ENCODE results near the gene ZBTB22.
"Not testable (repeated sequence)": the region's sequence is repeated elsewhere in the genome, so short reads cannot be mapped to it uniquely, and the experiment has no call there.

ZBTB22 gene

GRCh38 chr6:33317669-33318425 is at the start of gene ZBTB22:
Gene ZBTB22, minus strand, starts transcription at chr6:33317744. Its CDS starts 828 bp downstream, at chr6:33316916.
- TF ChIP-seq CTCF (IDR thresholded peaks at IDR 0.05) (no peak), ZFX (IDR thresholded peaks at IDR 0.05; ENCODE audit: borderline replicate concordance) (no peak)
- H3K27ac ChIP-seq = peak within 1 kb of the TSS; percentile 98

GRCh38 chr6:33367009-33367714 is 49.6 kb upstream of the ZBTB22 start:
- TF ChIP-seq CTCF (IDR thresholded peaks at IDR 0.05) = no peak
- no peak for TF ChIP-seq ZFX (IDR thresholded peaks at IDR 0.05; ENCODE audit: borderline replicate concordance)

GRCh38 chr6:33365206-33365971 is 47.8 kb upstream of the ZBTB22 start:
- peak overlapping the region; percentile 37; the same call in 1 of the 2 replicates for H3K27ac ChIP-seq

More at GRCh38 chr6:33367009-33367714, 49.6 kb upstream of the ZBTB22 start:
- H3K27ac ChIP-seq = no peak overlapping the region

- H3K27ac ChIP-seq = peak overlapping the region; percentile 37; the same call in 1 of the 2 replicates
Measured at GRCh38 chr6:33364475-33365205, 47.1 kb upstream of the ZBTB22 start.

- not testable (repeated sequence) for H3K27ac ChIP-seq
Measured at GRCh38 chr6:33363486-33363885, 45.9 kb upstream of the ZBTB22 start.

- no peak for TF ChIP-seq CTCF (IDR thresholded peaks at IDR 0.05)
- TF ChIP-seq ZFX (IDR thresholded peaks at IDR 0.05; ENCODE audit: borderline replicate concordance) = no peak
- no peak overlapping the region for H3K27ac ChIP-seq
Measured at GRCh38 chr6:33359331-33359730, 41.8 kb upstream of the ZBTB22 start.

GRCh38 chr6:33357160-33357871 is 39.8 kb upstream of the ZBTB22 start:
- H3K27ac ChIP-seq = peak overlapping the region; percentile 66

GRCh38 chr6:33356295-33356694 is 38.8 kb upstream of the ZBTB22 start:
- no peak for TF ChIP-seq ZFX (IDR thresholded peaks at IDR 0.05; ENCODE audit: borderline replicate concordance)
- no peak for TF ChIP-seq CTCF (IDR thresholded peaks at IDR 0.05)

GRCh38 chr6:33355860-33356259 is 38.3 kb upstream of the ZBTB22 start:
- H3K27ac ChIP-seq = peak overlapping the region; percentile 66

More at GRCh38 chr6:33356295-33356694, 38.8 kb upstream of the ZBTB22 start:
- H3K27ac ChIP-seq = peak overlapping the region; percentile 66

All from 22Rv1 (cell line).